Ovary (tissue), 9 donors: Measurements from ENCODE around the gene TNFRSF14. TPM values are rescaled to one million over a fixed set of nuclear protein-coding genes. Genes with fewer than 3 reads are reported as not detected.

Experiments used
- DNase-seq, 5 donors: peaks; one replicate each; pipeline ENCODE4 v3.0.0-alpha.2; 2019 to 2020
- H3K27ac ChIP-seq, 2 donors: fragments of 200-600 bp; one replicate each; pipeline versions ENCODE4 v1.5.1 to v1.8.0; 2019 to 2022
- H3K27me3 ChIP-seq: fragments of 200-600 bp; one replicate; pipeline ENCODE4 v1.8.0; 2022
- H3K36me3 ChIP-seq: fragments of 200-600 bp; sonication (generic); one replicate; pipeline ENCODE4 v1.5.1; 2019
- H3K4me1 ChIP-seq: one replicate; pipeline ENCODE4 v1.8.1; 2013; ENCODE audit warnings: mild to moderate bottlenecking, moderate library complexity; ENCODE audit not compliant: insufficient read depth
- H3K4me3 ChIP-seq: fragments of 200-600 bp; sonication (generic); one replicate; pipeline ENCODE4 v1.5.1; 2017
- H3K9me3 ChIP-seq, 2 donors: fragments of 200-600 bp in 1 of 2; sonication (generic) in 1 of 2; one replicate each; pipeline versions ENCODE4 v1.5.1 to v1.8.1; 2013 to 2019; ENCODE audit warnings: mild to moderate bottlenecking in 1 of 2, moderate library complexity in 1 of 2
- EP300 ChIP-seq: sonication (generic); formaldehyde crosslinking; IDR thresholded peaks from one replicate; pipeline ENCODE4 v1.6.1; 2017; ENCODE audit warnings: antibody characterized with exemption
- POLR2A ChIP-seq: fragments of 450-650 bp; IDR thresholded peaks from one replicate; pipeline ENCODE4 v1.6.1; 2017; ENCODE audit warnings: antibody characterized with exemption, mild to moderate bottlenecking, moderate library complexity
- WGBS, 3 donors: extraction: QIAGEN DNeasy Blood & Tissue Kit in 1 of 3; methylation state at CpG; one replicate each; pipeline versions ENCODE4 v1.1.5 to v1.1.7; 2013 to 2017; 5-methylcytosine and 5-hydroxymethylcytosine counted together
- intact Hi-C, 4 donors: fragments of 100-400 bp; cut with DNase I; formaldehyde crosslinking; loops; one replicate each; pipeline versions ENCODE4 v1.11.0 to v1.15.1; 2022 to 2023
- polyA plus RNA-seq, 2 donors: library from polyadenylated mRNA; stranded (reverse); fragments of 200-250 nt in 1 of 2; fragments of 350-450 nt in 1 of 2; fragmentation: Illumina TruSeq in 1 of 2; extraction: RNeasy Lipid Tissue Mini Kit (QIAGEN cat#74804) in 1 of 2; gene quantifications; one replicate each; pipeline ENCODE4 v1.2.3, GENCODE V29; 2013 to 2014
- total RNA-seq, 7 donors: library from RNA; depleted of rRNA in 2 of 7; stranded (reverse); fragments of >200 nt in 2 of 7; fragmentation: NEBNext Ultra II Directional in 3 of 7; extraction: Animal tissue kit (Norgen Biotek cat#: 25700) in 3 of 7; gene quantifications; one replicate each; pipeline versions ENCODE4 v1.1.0 to v1.2.4, GENCODE V29; 2016 to 2023
- TF ChIP-seq, protein P1 (sequence below), 3 donors: fragments of 450-650 bp in 2 of 3; fragments of 200-600 bp in 1 of 3; IDR thresholded peaks; one replicate each; pipeline versions ENCODE4 v1.5.1 to v1.8.0; 2016 to 2022; ENCODE audit warnings: antibody characterized with exemption in 3 of 3, mild to moderate bottlenecking in 1 of 3
- donor health status: DM: no; HTN: no; CAD: no; lungs with moderate emphysema.
- donor health status: DM: no; HTN: no; CAD: no.
- donor health status: Bipolar disorder and iron deficiency.
- donor health status: DM: yes; HTN: yes; CAD: no.
- donor health status: DM: no; HTN: no; CAD: no.
- donor health status: DM: yes; HTN: yes; CAD: no.

TNFRSF14 gene
- total and polyA plus RNA-seq, 9 donors = 4.3 to 78.5 (median 57.6) TPM

DNA sequence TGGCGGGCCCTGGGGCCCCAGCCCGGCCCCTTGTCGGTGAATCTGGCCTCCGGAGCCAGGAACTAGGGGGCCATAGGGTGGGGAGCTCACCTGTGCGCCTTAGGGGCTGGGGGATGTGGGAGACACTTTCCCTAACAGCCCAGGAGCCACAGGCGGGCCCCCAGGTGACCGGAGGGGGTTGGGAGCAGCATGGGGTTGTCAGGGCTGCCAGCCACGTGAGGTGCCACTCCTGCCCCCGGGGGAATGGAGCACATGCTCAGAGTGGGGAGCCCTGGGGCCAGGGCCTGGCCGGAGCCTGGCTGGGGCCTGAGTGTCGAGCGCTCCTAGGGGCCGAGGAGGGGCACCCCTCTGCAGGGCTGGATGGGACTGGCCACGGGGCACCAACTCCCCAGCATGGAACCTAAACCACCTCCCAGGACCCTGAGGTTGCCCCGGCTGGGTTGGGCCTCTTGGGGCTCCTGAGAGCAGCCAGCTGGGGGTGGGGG, 50.3 kb downstream of the TNFRSF14 start:
- Histone ChIP-seq H3K27ac (no peak overlapping the region), H3K36me3 (no peaks in the 10 kb centered on the region), H3K4me3 (no peak overlapping the region), H3K4me1 (peaks cover 2% of the 10 kb centered on the region), H3K27me3 (no peaks in the 10 kb centered on the region), H3K9me3 (no peaks in the 10 kb centered on the region)
- peak in 1 of 5 donors; percentile 20 for DNase-seq
- TF ChIP-seq EP300 = no peak
- no peak for TF ChIP-seq POLR2A
- TF ChIP-seq, protein P1, sequence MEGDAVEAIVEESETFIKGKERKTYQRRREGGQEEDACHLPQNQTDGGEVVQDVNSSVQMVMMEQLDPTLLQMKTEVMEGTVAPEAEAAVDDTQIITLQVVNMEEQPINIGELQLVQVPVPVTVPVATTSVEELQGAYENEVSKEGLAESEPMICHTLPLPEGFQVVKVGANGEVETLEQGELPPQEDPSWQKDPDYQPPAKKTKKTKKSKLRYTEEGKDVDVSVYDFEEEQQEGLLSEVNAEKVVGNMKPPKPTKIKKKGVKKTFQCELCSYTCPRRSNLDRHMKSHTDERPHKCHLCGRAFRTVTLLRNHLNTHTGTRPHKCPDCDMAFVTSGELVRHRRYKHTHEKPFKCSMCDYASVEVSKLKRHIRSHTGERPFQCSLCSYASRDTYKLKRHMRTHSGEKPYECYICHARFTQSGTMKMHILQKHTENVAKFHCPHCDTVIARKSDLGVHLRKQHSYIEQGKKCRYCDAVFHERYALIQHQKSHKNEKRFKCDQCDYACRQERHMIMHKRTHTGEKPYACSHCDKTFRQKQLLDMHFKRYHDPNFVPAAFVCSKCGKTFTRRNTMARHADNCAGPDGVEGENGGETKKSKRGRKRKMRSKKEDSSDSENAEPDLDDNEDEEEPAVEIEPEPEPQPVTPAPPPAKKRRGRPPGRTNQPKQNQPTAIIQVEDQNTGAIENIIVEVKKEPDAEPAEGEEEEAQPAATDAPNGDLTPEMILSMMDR (IDR thresholded peaks at IDR 0.05) = no peak
- intact Hi-C loops = no loop called here
- WGBS, 3 donors = 74 to 84% (median 81%) methylated on average over 10 to 15 of the region's 15 CpGs

DNA sequence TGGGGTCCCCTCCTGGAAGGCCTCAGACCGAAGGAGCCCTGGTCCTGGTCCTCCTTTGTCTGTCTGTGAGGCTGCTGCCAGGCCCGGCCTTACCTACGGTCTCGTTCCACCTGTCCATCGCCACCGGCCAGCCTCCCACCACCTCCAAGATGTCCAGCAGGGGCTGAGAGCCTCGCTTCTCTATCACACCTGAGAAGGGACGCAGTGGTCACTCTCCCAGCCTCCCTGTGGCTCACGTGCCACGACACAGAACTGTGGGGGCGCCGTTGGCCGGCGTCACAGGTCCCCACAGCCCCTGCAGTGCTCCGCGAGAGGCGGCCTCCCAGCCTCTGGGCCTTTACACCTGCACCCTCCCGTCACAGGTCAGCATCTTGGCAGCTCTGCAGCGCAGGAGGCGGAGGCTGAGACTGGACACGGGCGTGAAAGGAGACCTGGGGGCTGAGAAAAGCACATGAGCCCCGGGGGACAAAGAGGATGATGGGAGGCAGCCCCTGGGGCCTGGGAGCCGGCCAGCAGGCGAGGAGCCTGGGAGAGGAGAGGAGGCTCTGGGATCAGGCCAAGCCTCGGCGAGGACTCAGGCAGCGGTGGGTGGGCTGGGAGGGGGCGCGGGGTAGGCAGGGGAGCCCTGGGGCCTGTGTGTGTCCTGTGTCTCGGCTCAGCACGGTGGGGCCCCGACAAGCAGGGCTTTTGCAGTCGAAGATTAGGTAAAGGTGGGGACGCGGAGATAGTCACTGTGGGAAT, 50.9 kb downstream of the TNFRSF14 start:
- peak in 1 of 5 donors; percentile 24 for DNase-seq
- no peak overlapping the region for H3K27ac ChIP-seq
- no peak overlapping the region for H3K4me3 ChIP-seq
- no peak for TF ChIP-seq POLR2A
- no peak for TF ChIP-seq EP300
- TF ChIP-seq, protein P1 (IDR thresholded peaks at IDR 0.05) = no peak
- no peaks in the 10 kb centered on the region for H3K36me3 ChIP-seq
- no peaks in the 10 kb centered on the region for H3K27me3 ChIP-seq
- no peaks in the 10 kb centered on the region for H3K9me3 ChIP-seq
- 34 to 45% (median 41%) methylated on average over 36 of the region's 36 CpGs for WGBS, 3 donors
- intact Hi-C loops = no loop called here
- peaks cover 2% of the 10 kb centered on the region for H3K4me1 ChIP-seq

DNA sequence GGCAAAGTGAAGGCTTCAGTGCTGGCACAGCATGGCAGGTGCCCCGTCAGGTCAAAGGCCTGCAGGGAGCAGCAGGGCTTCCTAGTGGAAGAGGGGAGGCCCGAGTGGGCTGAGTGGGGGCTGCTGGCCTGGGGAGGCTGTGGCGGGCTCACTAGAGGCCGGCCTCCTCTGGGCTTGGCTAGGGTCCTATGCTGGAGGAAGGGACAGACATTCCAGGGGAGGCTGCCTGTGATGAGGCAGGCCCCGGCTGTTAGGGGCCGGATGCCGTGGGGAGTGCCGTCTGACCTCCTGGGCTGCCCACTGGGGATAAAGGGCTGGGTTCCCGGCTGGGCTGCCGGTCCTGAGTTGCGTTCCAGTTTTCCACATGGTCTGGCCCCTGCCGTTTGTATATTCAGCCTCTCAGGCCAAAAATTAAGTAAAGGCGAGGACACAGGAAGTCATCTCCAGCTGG, 51.5 kb downstream of the TNFRSF14 start:
- Histone ChIP-seq H3K4me1 (peaks cover 2% of the 10 kb centered on the region), H3K36me3 (no peaks in the 10 kb centered on the region), H3K27ac (no peak overlapping the region), H3K4me3 (no peak overlapping the region), H3K27me3 (no peaks in the 10 kb centered on the region), H3K9me3 (no peaks in the 10 kb centered on the region)
- peak in 2 of 5 donors; percentile 25 to 30 for DNase-seq
- TF ChIP-seq EP300 (no peak), POLR2A (no peak)
- TF ChIP-seq, protein P1 (IDR thresholded peaks at IDR 0.05) = no peak
- 13 to 24% (median 17%) methylated on average over 13 of the region's 13 CpGs for WGBS, 3 donors
- intact Hi-C loops = no loop called here

DNA sequence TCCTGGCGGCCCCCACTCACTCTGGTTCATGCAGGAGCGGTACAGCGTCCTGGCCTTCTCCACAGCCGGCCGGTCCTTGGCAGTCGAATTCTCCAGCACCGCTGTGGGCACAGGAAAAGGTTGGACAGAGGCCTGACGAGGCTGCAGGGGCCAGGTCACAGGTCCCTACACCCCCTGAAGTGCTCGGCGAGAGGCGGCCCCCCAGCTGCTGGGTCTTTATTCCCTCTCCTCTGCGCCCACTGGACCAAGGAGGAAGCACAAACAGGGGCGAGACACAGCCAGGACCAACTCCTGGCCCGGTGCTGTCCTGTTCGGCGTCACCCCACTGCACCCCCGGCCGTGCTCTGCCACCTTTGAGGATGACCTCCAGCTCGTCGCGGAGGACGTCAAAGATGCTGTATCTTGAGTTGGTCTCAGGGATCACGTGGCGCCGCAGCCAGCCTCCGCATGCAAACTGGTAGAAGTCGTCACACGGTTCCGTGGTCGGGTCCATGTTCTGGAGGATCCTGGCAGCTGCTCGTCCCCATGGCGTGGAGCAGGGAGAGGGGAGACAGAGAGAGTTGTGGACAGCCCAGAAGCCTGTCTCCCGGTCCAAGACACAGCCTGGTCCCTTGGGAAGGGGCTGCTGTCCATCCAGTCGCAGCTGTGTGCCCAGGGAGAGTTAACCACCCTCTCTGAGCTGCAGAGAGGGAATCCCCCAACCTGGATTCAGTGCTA, 53.3 kb downstream of the TNFRSF14 start:
- TF ChIP-seq, protein P1 (IDR thresholded peaks at IDR 0.05) = no peak
- TF ChIP-seq POLR2A (no peak), EP300 (no peak)
- H3K36me3 ChIP-seq = no peaks in the 10 kb centered on the region
- H3K4me1 ChIP-seq = peaks cover 2% of the 10 kb centered on the region
- DNase-seq = peak in 1 of 5 donors; percentile 22
- no peak overlapping the region for H3K27ac ChIP-seq
- H3K27me3 ChIP-seq = no peaks in the 10 kb centered on the region
- 79 to 88% (median 82%) methylated on average over 32 to 34 of the region's 34 CpGs for WGBS, 3 donors
- intact Hi-C loops = no loop called here
- no peaks in the 10 kb centered on the region for H3K9me3 ChIP-seq
- H3K4me3 ChIP-seq = no peak overlapping the region
